Vagina (tissue), 2 donors: Measurements from ENCODE around the gene LRRC8C. TPM values are rescaled to one million over a fixed set of nuclear protein-coding genes. Genes with fewer than 3 reads are reported as not detected.

ENCODE experiments used
- DNase-seq, 2 donors: peaks; one replicate each; pipeline ENCODE4 v3.0.0-alpha.2; 2017; ENCODE audit errors: extremely low spot score in 2 of 2
- H3K27ac ChIP-seq: fragments of 200-600 bp; sonication (generic); one replicate; pipeline ENCODE4 v1.5.1; 2019
- H3K27me3 ChIP-seq: fragments of 200-600 bp; sonication (generic); one replicate; pipeline ENCODE4 v1.5.1; 2019
- H3K36me3 ChIP-seq, 2 donors: fragments of 200-600 bp; sonication (generic); one replicate each; pipeline ENCODE4 v1.5.1; 2017 to 2019
- H3K4me1 ChIP-seq: fragments of 200-600 bp; sonication (generic); one replicate; pipeline ENCODE4 v1.5.1; 2019
- H3K4me3 ChIP-seq, 2 donors: fragments of 200-600 bp; sonication (generic); 1 replicate in 1 of 2; 2 replicates in 1 of 2; pipeline ENCODE4 v1.5.1; 2016 to 2019
- H3K9me3 ChIP-seq: fragments of 200-600 bp; sonication (generic); one replicate; pipeline ENCODE4 v1.5.1; 2019
- POLR2A ChIP-seq, 2 donors: fragments of 450-650 bp; IDR thresholded peaks; one replicate each; pipeline ENCODE4 v1.6.1; 2017; ENCODE audit warnings: antibody characterized with exemption in 2 of 2, mild to moderate bottlenecking in 2 of 2, moderate library complexity in 2 of 2
- POLR2AphosphoS5 ChIP-seq, 2 donors: sonication (generic); formaldehyde crosslinking; IDR thresholded peaks; one replicate each; pipeline ENCODE4 v1.9.0; 2017; ENCODE audit warnings: antibody characterized with exemption in 2 of 2, mild to moderate bottlenecking in 2 of 2, low read depth in 1 of 2; ENCODE audit not compliant: insufficient read depth in 1 of 2
- intact Hi-C: fragments of 100-400 bp; cut with DNase I; formaldehyde crosslinking; loops from one replicate; pipeline ENCODE4 v1.15.1; 2023
- total RNA-seq: library from RNA; depleted of rRNA; stranded (reverse); fragments of >200 nt; gene quantifications from one replicate; pipeline ENCODE4 v1.2.3, GENCODE V29; 2016
- TF ChIP-seq, protein P1 (sequence below), 3 experiments: fragments of 450-650 bp in 2 of 3; fragments of 200-600 bp in 1 of 3; sonication (generic) in 1 of 3; IDR thresholded peaks; one replicate each; pipeline ENCODE4 v1.5.1; 2017 to 2019; ENCODE audit warnings: antibody characterized with exemption in 3 of 3, mild to moderate bottlenecking in 2 of 3, moderate library complexity in 2 of 3

Gene LRRC8C
- total RNA-seq, 1 donor from 2014 or later = 5.4 TPM

DNA sequence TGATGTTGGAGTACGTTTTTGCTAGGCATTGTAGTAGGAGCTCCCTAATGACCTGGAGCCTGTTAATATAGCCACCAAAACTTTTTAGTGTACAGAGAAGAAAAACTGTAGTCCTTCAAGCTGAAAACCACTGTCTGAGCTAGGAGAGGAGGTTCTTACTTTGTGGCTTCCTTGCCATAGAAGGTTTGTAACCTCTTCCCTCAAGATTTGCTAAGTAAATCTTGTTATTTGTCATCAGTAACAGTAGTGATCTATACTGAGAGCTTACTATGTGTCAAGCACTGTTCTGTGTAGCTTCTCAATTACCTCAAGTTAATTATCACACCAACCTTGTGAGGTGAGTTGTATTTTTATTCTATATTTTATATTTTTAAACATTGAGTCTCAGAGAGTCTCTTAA is 21.2 kb upstream of the LRRC8C start:
- Histone ChIP-seq H3K9me3 (no peaks in the 10 kb centered on the region), H3K27me3 (no peaks in the 10 kb centered on the region), H3K4me3 (no peak overlapping the region), H3K27ac (no peak overlapping the region), H3K4me1 (no peaks in the 10 kb centered on the region), H3K36me3 (no peaks in the 10 kb centered on the region)
- TF ChIP-seq POLR2A (IDR thresholded peaks at IDR 0.05) (no peak), POLR2AphosphoS5 (IDR thresholded peaks at IDR 0.05; ENCODE audit: insufficient read depth in 1 of 2, low read depth in 1 of 2) (no peak)
- TF ChIP-seq, protein P1, sequence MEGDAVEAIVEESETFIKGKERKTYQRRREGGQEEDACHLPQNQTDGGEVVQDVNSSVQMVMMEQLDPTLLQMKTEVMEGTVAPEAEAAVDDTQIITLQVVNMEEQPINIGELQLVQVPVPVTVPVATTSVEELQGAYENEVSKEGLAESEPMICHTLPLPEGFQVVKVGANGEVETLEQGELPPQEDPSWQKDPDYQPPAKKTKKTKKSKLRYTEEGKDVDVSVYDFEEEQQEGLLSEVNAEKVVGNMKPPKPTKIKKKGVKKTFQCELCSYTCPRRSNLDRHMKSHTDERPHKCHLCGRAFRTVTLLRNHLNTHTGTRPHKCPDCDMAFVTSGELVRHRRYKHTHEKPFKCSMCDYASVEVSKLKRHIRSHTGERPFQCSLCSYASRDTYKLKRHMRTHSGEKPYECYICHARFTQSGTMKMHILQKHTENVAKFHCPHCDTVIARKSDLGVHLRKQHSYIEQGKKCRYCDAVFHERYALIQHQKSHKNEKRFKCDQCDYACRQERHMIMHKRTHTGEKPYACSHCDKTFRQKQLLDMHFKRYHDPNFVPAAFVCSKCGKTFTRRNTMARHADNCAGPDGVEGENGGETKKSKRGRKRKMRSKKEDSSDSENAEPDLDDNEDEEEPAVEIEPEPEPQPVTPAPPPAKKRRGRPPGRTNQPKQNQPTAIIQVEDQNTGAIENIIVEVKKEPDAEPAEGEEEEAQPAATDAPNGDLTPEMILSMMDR (IDR thresholded peaks at IDR 0.05) = no peak
- intact Hi-C loops = no loop called here
- DNase-seq = no peak

DNA sequence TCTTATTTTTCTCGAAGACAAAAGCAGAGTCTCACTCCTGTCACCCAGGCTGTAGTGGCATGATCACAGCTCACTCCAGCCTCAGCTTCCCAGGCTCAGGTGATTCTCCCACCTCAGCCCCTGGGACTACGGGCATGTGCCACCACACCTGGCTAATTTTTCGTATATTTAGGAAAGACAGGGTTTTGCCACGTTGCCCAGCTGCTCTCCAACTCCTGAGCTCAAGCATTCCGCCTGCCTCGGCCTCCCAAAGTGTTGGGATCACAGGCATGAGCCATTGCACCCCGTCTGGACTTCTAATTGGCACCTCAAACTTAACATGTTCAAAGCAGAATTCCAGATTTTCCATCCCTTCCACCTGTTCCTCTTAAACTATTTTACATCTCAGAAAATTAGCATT is 19.0 kb upstream of the LRRC8C start:
- H3K9me3 ChIP-seq = no peaks in the 10 kb centered on the region
- no peaks in the 10 kb centered on the region for H3K36me3 ChIP-seq
- no peaks in the 10 kb centered on the region for H3K27me3 ChIP-seq
- no peak overlapping the region for H3K27ac ChIP-seq
- TF ChIP-seq, protein P1 (IDR thresholded peaks at IDR 0.05) = no peak
- DNase-seq = no peak
- no peaks in the 10 kb centered on the region for H3K4me1 ChIP-seq
- no peak overlapping the region for H3K4me3 ChIP-seq
- intact Hi-C loops = no loop called here

DNA sequence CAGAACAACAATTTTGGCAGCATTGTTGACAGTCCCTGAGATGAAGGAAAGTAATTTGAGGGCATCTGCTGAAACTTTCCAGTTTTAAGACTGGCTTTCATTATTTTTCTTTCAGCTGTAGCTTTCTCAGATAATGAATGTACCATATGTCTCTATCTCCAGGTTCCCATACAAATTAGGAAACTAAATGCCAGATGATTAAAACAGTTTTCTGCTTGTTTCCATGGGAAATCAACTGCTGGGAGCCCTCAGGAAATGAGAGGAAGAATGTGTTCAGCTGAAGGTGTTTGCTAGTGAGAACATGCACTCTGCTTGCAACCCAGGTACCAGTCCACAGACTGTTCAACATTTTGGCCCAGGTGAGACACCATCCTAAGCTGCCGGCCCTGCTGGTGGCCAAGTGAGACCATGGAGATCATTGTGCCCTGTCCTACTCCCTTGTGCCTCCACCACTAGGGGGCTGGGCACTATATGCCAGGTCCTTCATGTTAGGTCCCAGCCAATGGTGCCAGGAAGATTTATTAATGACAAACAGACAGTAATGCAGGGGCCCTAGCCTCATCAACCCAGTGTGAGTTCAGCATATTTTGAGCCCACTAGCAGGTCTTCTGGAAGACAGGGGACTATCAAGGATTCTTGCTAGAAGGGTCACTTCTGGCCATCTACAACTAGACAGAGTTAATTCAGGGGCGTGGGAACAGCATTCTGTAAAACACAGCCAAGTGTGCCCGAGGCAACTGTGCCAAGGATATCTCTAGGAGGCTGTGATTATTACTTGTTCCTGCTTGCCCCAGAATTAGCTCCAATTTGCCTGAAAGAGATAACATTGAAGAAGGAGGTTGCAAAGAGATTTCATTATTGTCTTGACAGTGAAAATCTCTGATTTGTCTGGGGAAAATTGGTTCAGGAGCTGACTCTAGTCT is 17.0 kb upstream of the LRRC8C start:
- no peak for DNase-seq
- TF ChIP-seq POLR2AphosphoS5 (IDR thresholded peaks at IDR 0.05; ENCODE audit: insufficient read depth in 1 of 2, low read depth in 1 of 2) (no peak), POLR2A (IDR thresholded peaks at IDR 0.05) (no peak)
- TF ChIP-seq, protein P1 (IDR thresholded peaks at IDR 0.05) = no peak
- intact Hi-C loops = no loop called here

DNA sequence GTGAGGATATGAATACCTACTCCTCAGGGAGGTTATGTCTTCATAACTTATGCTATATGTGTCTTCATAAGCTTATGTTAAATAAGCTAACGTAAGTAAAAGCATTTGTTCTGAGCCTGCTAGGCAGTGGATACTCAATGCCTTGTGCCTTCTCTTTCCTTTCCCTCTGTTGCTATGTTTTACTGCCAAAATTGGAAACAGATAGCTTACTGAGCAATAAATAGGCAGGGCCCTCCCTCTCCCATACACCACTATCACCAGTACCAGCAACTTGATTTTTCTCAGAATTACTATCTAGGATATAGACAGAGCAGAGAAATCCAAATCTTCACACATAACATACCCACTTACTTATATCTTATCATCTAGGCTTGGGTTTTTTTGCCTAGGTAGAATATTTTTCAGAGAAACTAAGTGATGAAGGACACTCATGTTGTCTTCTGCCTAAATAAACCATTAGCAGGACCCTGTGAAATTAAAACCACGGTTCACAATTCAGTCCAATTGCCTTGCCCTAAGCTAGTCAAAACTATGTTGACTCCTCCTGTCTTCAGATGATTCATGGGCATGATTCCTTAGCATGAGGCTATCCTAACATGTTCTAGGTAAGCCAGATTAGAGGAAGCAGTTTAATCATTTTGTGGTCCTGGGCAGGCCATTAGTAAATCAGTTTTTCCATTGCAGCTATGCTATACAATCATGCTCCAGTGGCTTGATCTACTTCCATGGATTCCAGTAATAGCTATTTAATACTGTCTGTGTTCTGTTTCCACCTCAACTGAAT is 15.9 kb upstream of the LRRC8C start:
- TF ChIP-seq, protein P1 (IDR thresholded peaks at IDR 0.05) = no peak
- TF ChIP-seq POLR2A (IDR thresholded peaks at IDR 0.05) = no peak
- TF ChIP-seq POLR2AphosphoS5 (IDR thresholded peaks at IDR 0.05; ENCODE audit: insufficient read depth in 1 of 2, low read depth in 1 of 2) = no peak
- no peaks in the 10 kb centered on the region for H3K27me3 ChIP-seq
- intact Hi-C loops = no loop called here
- no peak overlapping the region for H3K4me3 ChIP-seq
- H3K27ac ChIP-seq = no peak overlapping the region
- H3K9me3 ChIP-seq = no peaks in the 10 kb centered on the region
- no peaks in the 10 kb centered on the region for H3K36me3 ChIP-seq
- DNase-seq = no peak
- H3K4me1 ChIP-seq = no peaks in the 10 kb centered on the region

More for the DNA sequence above, 17.0 kb upstream of the LRRC8C start:
- no peaks in the 10 kb centered on the region for H3K36me3 ChIP-seq
- H3K4me1 ChIP-seq = no peaks in the 10 kb centered on the region
- no peak overlapping the region for H3K27ac ChIP-seq
- H3K4me3 ChIP-seq = no peak overlapping the region
- H3K9me3 ChIP-seq = no peaks in the 10 kb centered on the region
- H3K27me3 ChIP-seq = no peaks in the 10 kb centered on the region
